ENCODE results near the gene PGAM2. TPM values are rescaled to one million over a fixed set of nuclear protein-coding genes. Genes with fewer than 3 reads are reported as not detected.

Gene PGAM2
- total RNA-seq, 1 donor from 2014 or later, result not detected

GRCh38 chr7:44060091-44060947 is 5.0 kb downstream of the PGAM2 start:
- Histone ChIP-seq H3K36me3 (peaks cover 6 to 60% of the 10 kb centered on the region in 2 donors), H3K27me3 (no peaks in the 10 kb centered on the region), H3K27ac (no peak overlapping the region), H3K4me3 (no peak overlapping the region), H3K4me1 (peaks cover 15% of the 10 kb centered on the region), H3K9me3 (no peaks in the 10 kb centered on the region)
- DNase-seq (ENCODE audit: extremely low spot score in 2 of 2), result no peak
- intact Hi-C loops (cut with DNase I), result no loop called here
- no peak for TF ChIP-seq POLR2A (IDR thresholded peaks at IDR 0.05)
- no peak for TF ChIP-seq POLR2AphosphoS5 (IDR thresholded peaks at IDR 0.05; ENCODE audit: insufficient read depth in 1 of 2, low read depth in 1 of 2)
- TF ChIP-seq CTCF (IDR thresholded peaks at IDR 0.05), result no peak

- Histone ChIP-seq H3K4me3 (no peak overlapping the region), H3K36me3 (peaks cover 6 to 68% of the 10 kb centered on the region in 2 donors), H3K27ac (no peak overlapping the region), H3K4me1 (peaks cover 6% of the 10 kb centered on the region), H3K27me3 (no peaks in the 10 kb centered on the region), H3K9me3 (no peaks in the 10 kb centered on the region)
- intact Hi-C loops (cut with DNase I), result no loop called here
- no peak for DNase-seq (ENCODE audit: extremely low spot score in 2 of 2)
- TF ChIP-seq POLR2A (IDR thresholded peaks at IDR 0.05) (no peak), CTCF (IDR thresholded peaks at IDR 0.05) (no peak), POLR2AphosphoS5 (IDR thresholded peaks at IDR 0.05; ENCODE audit: insufficient read depth in 1 of 2, low read depth in 1 of 2) (no peak)
Observed at GRCh38 chr7:44059219-44060090, 5.9 kb downstream of the PGAM2 start.

GRCh38 chr7:44058759-44059218 is 6.6 kb downstream of the PGAM2 start:
- no peak overlapping the region for H3K27ac ChIP-seq
- TF ChIP-seq CTCF (IDR thresholded peaks at IDR 0.05), result no peak
- no peak for TF ChIP-seq POLR2A (IDR thresholded peaks at IDR 0.05)
- TF ChIP-seq POLR2AphosphoS5 (IDR thresholded peaks at IDR 0.05; ENCODE audit: insufficient read depth in 1 of 2, low read depth in 1 of 2), result no peak
- intact Hi-C loops (cut with DNase I), result no loop called here
- DNase-seq (ENCODE audit: extremely low spot score in 2 of 2), result no peak
- no peaks in the 10 kb centered on the region for H3K4me1 ChIP-seq
- no peaks in the 10 kb centered on the region for H3K9me3 ChIP-seq
- no peak overlapping the region for H3K4me3 ChIP-seq
- H3K27me3 ChIP-seq, result no peaks in the 10 kb centered on the region
- H3K36me3 ChIP-seq, result peaks cover 6 to 75% of the 10 kb centered on the region in 2 donors

GRCh38 chr7:44057849-44058758 is 7.3 kb downstream of the PGAM2 start:
- no peak for DNase-seq (ENCODE audit: extremely low spot score in 2 of 2)
- intact Hi-C loops (cut with DNase I), result no loop called here
- no peak overlapping the region for H3K27ac ChIP-seq
- H3K4me1 ChIP-seq, result no peaks in the 10 kb centered on the region
- peaks cover 6 to 82% of the 10 kb centered on the region in 2 donors for H3K36me3 ChIP-seq
- H3K4me3 ChIP-seq, result no peak overlapping the region
- H3K27me3 ChIP-seq, result no peaks in the 10 kb centered on the region
- no peak for TF ChIP-seq CTCF (IDR thresholded peaks at IDR 0.05)
- TF ChIP-seq POLR2AphosphoS5 (IDR thresholded peaks at IDR 0.05; ENCODE audit: insufficient read depth in 1 of 2, low read depth in 1 of 2), result peak; percentile 30 to 49
- no peaks in the 10 kb centered on the region for H3K9me3 ChIP-seq
